Thyroid gland (tissue), 4 donors: ENCODE measurements around the gene IFT43. TPM values are rescaled to one million over a fixed set of nuclear protein-coding genes. Genes with fewer than 3 reads are reported as not detected.

Experiments
- DNase-seq, 2 donors: peaks; one replicate each; pipeline ENCODE4 v3.0.0-alpha.2; 2019
- H3K27ac ChIP-seq, 3 donors: fragments of 200-600 bp; sonication (generic); 1 replicate in 2 of 3; 2 replicates in 1 of 3; pipeline ENCODE4 v1.5.1; 2016 to 2019; ENCODE audit warnings: mild to moderate bottlenecking in 1 of 3, moderate library complexity in 1 of 3
- H3K27me3 ChIP-seq: fragments of 200-600 bp; sonication (generic); one replicate; pipeline ENCODE4 v1.5.1; 2019
- H3K36me3 ChIP-seq, 2 donors: fragments of 200-600 bp; sonication (generic); one replicate each; pipeline ENCODE4 v1.5.1; 2016 to 2019
- H3K4me1 ChIP-seq, 2 donors: fragments of 200-600 bp; sonication (generic); one replicate each; pipeline ENCODE4 v1.5.1; 2017 to 2019
- H3K4me3 ChIP-seq, 3 donors: fragments of 200-600 bp; sonication (generic); replicated peaks in 1 of 3; 1 replicate in 2 of 3; 2 replicates in 1 of 3; pipeline ENCODE4 v1.5.1; 2016; ENCODE audit warnings: mild to moderate bottlenecking in 1 of 3
- H3K9me3 ChIP-seq: fragments of 200-600 bp; sonication (generic); one replicate; pipeline ENCODE4 v1.5.1; 2017
- CTCF ChIP-seq, 6 experiments: fragments of 200-600 bp in 3 of 6; fragments of 450-650 bp in 3 of 6; sonication (generic) in 3 of 6; IDR thresholded peaks; one replicate each; pipeline ENCODE4 v1.5.1; 2016 to 2019; ENCODE audit warnings: antibody characterized with exemption in 6 of 6, mild to moderate bottlenecking in 2 of 6, inconsistent platforms in 1 of 6, moderate library complexity in 1 of 6
- POLR2A ChIP-seq, 2 donors: fragments of 450-650 bp; IDR thresholded peaks; one replicate each; pipeline ENCODE4 v1.6.1; 2017; ENCODE audit warnings: antibody characterized with exemption in 2 of 2, mild to moderate bottlenecking in 2 of 2, moderate library complexity in 1 of 2
- WGBS, 2 donors: methylation state at CpG; one replicate each; pipeline ENCODE4 v1.1.5; 2017; 5-methylcytosine and 5-hydroxymethylcytosine counted together
- intact Hi-C: fragments of 100-400 bp; cut with DNase I; formaldehyde crosslinking; loops from one replicate; pipeline ENCODE4 v1.15.1; 2023
- total RNA-seq, 4 donors: library from RNA; depleted of rRNA; stranded (reverse); fragments of >200 nt; gene quantifications; one replicate each; pipeline ENCODE4 v1.2.3, GENCODE V29; 2016

IFT43 gene
- total RNA-seq, 4 donors from 2014 or later, result 39.0 to 59.8 (median 52.4) TPM

- DNase-seq, result no peak
- Histone ChIP-seq H3K9me3 (no peaks in the 10 kb centered on the region), H3K4me3 (no peak overlapping the region), H3K36me3 (no peaks in the 10 kb centered on the region), H3K4me1 (no peaks in the 10 kb centered on the region), H3K27ac (no peak overlapping the region), H3K27me3 (no peaks in the 10 kb centered on the region)
- WGBS, 2 donors, result 70 to 79% methylated on average over 7 of the region's 7 CpGs
- TF ChIP-seq CTCF (IDR thresholded peaks at IDR 0.05) (no peak), POLR2A (IDR thresholded peaks at IDR 0.05) (no peak)
- intact Hi-C loops, result no loop called here
Measured at GRCh38 chr14:76097547-76097946, 112.0 kb downstream of the IFT43 start.

GRCh38 chr14:76098047-76098446 is 112.5 kb downstream of the IFT43 start:
- TF ChIP-seq POLR2A (IDR thresholded peaks at IDR 0.05), result no peak
- no peak for TF ChIP-seq CTCF (IDR thresholded peaks at IDR 0.05)
- H3K4me3 ChIP-seq, result no peak overlapping the region
- no peak overlapping the region for H3K27ac ChIP-seq
- no peaks in the 10 kb centered on the region for H3K36me3 ChIP-seq
- intact Hi-C loops, result no loop called here
- H3K4me1 ChIP-seq, result no peaks in the 10 kb centered on the region
- 82 to 85% methylated on average over 8 of the region's 8 CpGs for WGBS, 2 donors
- H3K9me3 ChIP-seq, result no peaks in the 10 kb centered on the region
- no peak for DNase-seq
- no peaks in the 10 kb centered on the region for H3K27me3 ChIP-seq

GRCh38 chr14:76098916-76099675 is 113.5 kb downstream of the IFT43 start:
- DNase-seq, result no peak
- Histone ChIP-seq H3K4me1 (no peaks in the 10 kb centered on the region), H3K9me3 (no peaks in the 10 kb centered on the region), H3K27ac (no peak overlapping the region), H3K36me3 (no peaks in the 10 kb centered on the region), H3K4me3 (no peak overlapping the region), H3K27me3 (no peaks in the 10 kb centered on the region)
- 87 to 91% methylated on average over 25 to 27 of the region's 28 CpGs for WGBS, 2 donors
- TF ChIP-seq POLR2A (IDR thresholded peaks at IDR 0.05), result no peak
- TF ChIP-seq CTCF (IDR thresholded peaks at IDR 0.05), result no peak
- intact Hi-C loops, result no loop called here

- Histone ChIP-seq H3K27ac (no peak overlapping the region), H3K9me3 (no peaks in the 10 kb centered on the region), H3K4me1 (no peaks in the 10 kb centered on the region), H3K36me3 (no peaks in the 10 kb centered on the region), H3K27me3 (no peaks in the 10 kb centered on the region), H3K4me3 (no peak overlapping the region)
- no peak for TF ChIP-seq POLR2A (IDR thresholded peaks at IDR 0.05)
- TF ChIP-seq CTCF (IDR thresholded peaks at IDR 0.05), result no peak
- 68 to 77% methylated on average over 14 of the region's 14 CpGs for WGBS, 2 donors
- no peak for DNase-seq
- intact Hi-C loops, result no loop called here
Measured at GRCh38 chr14:76100236-76100635, 114.7 kb downstream of the IFT43 start.
